CD4-positive, alpha-beta T cell treated with Interleukin-17A for 1 hour (primary cell): ENCODE results near the gene PSMB11.
A peak's percentile ranks its signal among the peaks of the same experiment; 100 is the strongest.

ENCODE experiments used
- DNase-seq: peaks from one replicate; pipeline ENCODE4 v3.0.0-alpha.2; 2020

PSMB11 gene

GRCh38 chr14:23015618-23016017 lies 26.4 kb upstream of the PSMB11 start:
- no peak for DNase-seq

- DNase-seq, result no peak
These were observed 24.9 kb upstream of the PSMB11 start for GRCh38 chr14:23017091-23017490.

- no peak for DNase-seq
These were observed 23.9 kb upstream of the PSMB11 start for GRCh38 chr14:23018107-23018506.

GRCh38 chr14:23020143-23021128 lies 21.6 kb upstream of the PSMB11 start:
- DNase-seq, result no peak

- no peak for DNase-seq
These were observed 20.6 kb upstream of the PSMB11 start for GRCh38 chr14:23021434-23021833.

GRCh38 chr14:23021889-23022442 lies 20.0 kb upstream of the PSMB11 start:
- DNase-seq, result no peak

GRCh38 chr14:23023022-23023794 lies 18.8 kb upstream of the PSMB11 start:
- DNase-seq, result no peak

- DNase-seq, result no peak
These were observed 18.2 kb upstream of the PSMB11 start for GRCh38 chr14:23023795-23024152.

- DNase-seq, result no peak
These were observed 17.4 kb upstream of the PSMB11 start for GRCh38 chr14:23024612-23025075.

GRCh38 chr14:23025151-23025814 lies 16.7 kb upstream of the PSMB11 start:
- DNase-seq, result no peak

GRCh38 chr14:23028799-23029198 lies 13.2 kb upstream of the PSMB11 start:
- DNase-seq, result peak; percentile 48

- DNase-seq, result no peak
These were observed 11.1 kb upstream of the PSMB11 start for GRCh38 chr14:23030936-23031335.

GRCh38 chr14:23033251-23033727 lies 8.7 kb upstream of the PSMB11 start:
- no peak for DNase-seq

GRCh38 chr14:23033801-23034497 lies 8.1 kb upstream of the PSMB11 start:
- DNase-seq, result no peak

- peak; percentile 95 for DNase-seq
These were observed 7.3 kb upstream of the PSMB11 start, which contains the start of gene PSMB5 for GRCh38 chr14:23034498-23035302. PSMB5 (minus strand) TSS chr14:23034900; CDS start chr14:23034881, 19 bp downstream.

- no peak for DNase-seq
These were observed 6.5 kb upstream of the PSMB11 start for GRCh38 chr14:23035303-23036144.

GRCh38 chr14:23040100-23040499 lies 1.9 kb upstream of the PSMB11 start:
- DNase-seq, result no peak

GRCh38 chr14:23041729-23042128 lies 283 bp upstream of the PSMB11 start:
- DNase-seq, result no peak

- no peak for DNase-seq
These were observed 1.1 kb downstream of the PSMB11 start for GRCh38 chr14:23043145-23043544.

- no peak for DNase-seq
These were observed 1.7 kb downstream of the PSMB11 start for GRCh38 chr14:23043754-23044153.
